H9 (cell line): ENCODE data around the gene MAP2K7. TPM values are rescaled to one million over a fixed set of nuclear protein-coding genes. Genes with fewer than 3 reads are reported as not detected.

Experiments
- DNase-seq: peaks from one replicate; pipeline ENCODE4 v3.0.0-alpha.2; 2017
- H2AFZ ChIP-seq: one replicate; pipeline ENCODE4 v1.6.1; 2013; ENCODE audit warnings: mild to moderate bottlenecking, low read length, control low read depth, moderate library complexity
- H2AK5ac ChIP-seq: 2 replicates; pipeline ENCODE4 v1.6.1; 2013; ENCODE audit warnings: low read length, control low read depth, mixed read lengths; ENCODE audit not compliant: insufficient read length
- H2BK120ac ChIP-seq: one replicate; pipeline ENCODE4 v1.6.1; 2013; ENCODE audit warnings: low read depth, mild to moderate bottlenecking, low read length, control low read depth, inconsistent platforms; ENCODE audit not compliant: poor library complexity, severe bottlenecking
- H2BK12ac ChIP-seq: 2 replicates; pipeline ENCODE4 v1.6.1; 2013; ENCODE audit warnings: low read length, control low read depth, mixed read lengths, low read depth; ENCODE audit not compliant: insufficient read length
- H2BK15ac ChIP-seq: 2 replicates; pipeline ENCODE4 v1.6.1; 2013; ENCODE audit warnings: low read depth, low read length, control low read depth
- H2BK20ac ChIP-seq: one replicate; pipeline ENCODE4 v1.6.1; 2013; ENCODE audit warnings: low read depth, mild to moderate bottlenecking, low read length, control low read depth, inconsistent platforms; ENCODE audit not compliant: poor library complexity, severe bottlenecking
- H2BK5ac ChIP-seq: 2 replicates; pipeline ENCODE4 v1.6.1; 2013; ENCODE audit warnings: low read length, control low read depth, mixed read lengths; ENCODE audit not compliant: insufficient read length
- H3K14ac ChIP-seq: 2 replicates; pipeline ENCODE4 v1.6.1; 2013; ENCODE audit warnings: low read length, control low read depth; ENCODE audit not compliant: insufficient read depth
- H3K18ac ChIP-seq: 2 replicates; pipeline ENCODE4 v1.6.1; 2013; ENCODE audit warnings: low read depth, mild to moderate bottlenecking, mixed read lengths, low read length, control low read depth; ENCODE audit not compliant: insufficient read length
- H3K23ac ChIP-seq: 2 replicates; pipeline ENCODE4 v1.6.1; 2013; ENCODE audit warnings: low read length, control low read depth, mixed read lengths, low read depth; ENCODE audit not compliant: insufficient read length
- H3K23me2 ChIP-seq: 2 replicates; pipeline ENCODE4 v1.6.1; 2013; ENCODE audit warnings: low read depth, mild to moderate bottlenecking, mixed read lengths, low read length, control low read depth; ENCODE audit not compliant: insufficient read length, poor library complexity, severe bottlenecking
- H3K27ac ChIP-seq: 2 replicates; pipeline ENCODE4 v1.5.1; 2013; ENCODE audit warnings: low read length, control low read depth, mixed read lengths, low read depth; ENCODE audit not compliant: insufficient read length
- H3K27me3 ChIP-seq: 2 replicates; pipeline ENCODE4 v1.6.1; 2013; ENCODE audit warnings: low read length, control low read depth, inconsistent platforms; ENCODE audit not compliant: insufficient read depth
- H3K4ac ChIP-seq: 2 replicates; pipeline ENCODE4 v1.6.1; 2013; ENCODE audit warnings: low read depth, mild to moderate bottlenecking, control low read depth, inconsistent platforms, low read length, moderate library complexity
- H3K4me1 ChIP-seq: 2 replicates; pipeline ENCODE4 v1.6.1; 2013; ENCODE audit warnings: low read length, control low read depth, inconsistent platforms; ENCODE audit not compliant: insufficient read depth
- H3K4me2 ChIP-seq: 2 replicates; pipeline ENCODE4 v1.6.1; 2013; ENCODE audit warnings: low read length, control low read depth, mixed read lengths; ENCODE audit not compliant: insufficient read length, insufficient read depth
- H3K56ac ChIP-seq: 2 replicates; pipeline ENCODE4 v1.6.1; 2013; ENCODE audit warnings: low read depth, mild to moderate bottlenecking, mixed read lengths, low read length, control low read depth; ENCODE audit not compliant: insufficient read length
- H3K79me1 ChIP-seq: 2 replicates; pipeline ENCODE4 v1.6.1; 2013; ENCODE audit warnings: low read depth, mild to moderate bottlenecking, moderate library complexity, low read length, control low read depth, inconsistent platforms; ENCODE audit not compliant: insufficient read depth, poor library complexity, severe bottlenecking
- H3K79me2 ChIP-seq: 2 replicates; pipeline ENCODE4 v1.6.1; 2013; ENCODE audit warnings: low read length, control low read depth, inconsistent platforms; ENCODE audit not compliant: insufficient read depth
- H3K9ac ChIP-seq: 2 replicates; pipeline ENCODE4 v1.6.1; 2013; ENCODE audit warnings: low read length, control low read depth, mixed read lengths; ENCODE audit not compliant: insufficient read length; ENCODE audit errors: extremely low read depth
- H3K9me3 ChIP-seq: one replicate; pipeline ENCODE4 v1.6.1; 2013; ENCODE audit warnings: low read depth, low read length, inconsistent platforms; ENCODE audit not compliant: control insufficient read depth
- H3T11ph ChIP-seq: one replicate; pipeline ENCODE4 v1.6.1; 2013; ENCODE audit warnings: mild to moderate bottlenecking, low read length, control low read depth, inconsistent platforms
- H4K20me1 ChIP-seq: one replicate; pipeline ENCODE4 v1.6.1; 2013; ENCODE audit not compliant: control insufficient read depth, insufficient read length, insufficient read depth
- H4K5ac ChIP-seq: 2 replicates; pipeline ENCODE4 v1.6.1; 2013; ENCODE audit warnings: low read depth, mild to moderate bottlenecking, mixed read lengths, low read length, control low read depth; ENCODE audit not compliant: insufficient read length
- H4K8ac ChIP-seq: replicated peaks from 2 replicates; pipeline ENCODE4 v1.6.1; 2013; ENCODE audit warnings: low read length, control low read depth, mixed read lengths, low read depth; ENCODE audit not compliant: insufficient read length
- H4K91ac ChIP-seq: 2 replicates; pipeline ENCODE4 v1.6.1; 2013; ENCODE audit warnings: low read depth, mild to moderate bottlenecking, moderate library complexity, mixed read lengths, low read length, control low read depth; ENCODE audit not compliant: insufficient read length
- H3K27ac Mint-ChIP-seq, 3 experiments: 2 replicates in 2 of 3; 3 replicates in 1 of 3; pipeline ENCODE4 v1.8.0; 2020 to 2021; ENCODE audit warnings: mixed read lengths in 3 of 3, mild to moderate bottlenecking in 1 of 3, moderate library complexity in 1 of 3
- H3K27me3 Mint-ChIP-seq: 2 replicates; pipeline ENCODE4 v1.8.0; 2021; ENCODE audit warnings: low read depth, mild to moderate bottlenecking, moderate library complexity, mixed read lengths
- H3K36me3 Mint-ChIP-seq, 3 experiments: 2 replicates in 2 of 3; 3 replicates in 1 of 3; pipeline ENCODE4 v1.8.0; 2020 to 2021; ENCODE audit warnings: low read depth in 3 of 3, mixed read lengths in 3 of 3; ENCODE audit not compliant: insufficient read depth in 1 of 3
- H3K4me1 Mint-ChIP-seq, 2 experiments: 2 replicates each; pipeline ENCODE4 v1.8.0; 2020; ENCODE audit warnings: mixed read lengths in 2 of 2
- H3K4me3 Mint-ChIP-seq, 2 experiments: 2 replicates in 1 of 2; 3 replicates in 1 of 2; pipeline ENCODE4 v1.8.0; 2020 to 2021; ENCODE audit warnings: mild to moderate bottlenecking in 2 of 2, mixed read lengths in 2 of 2, moderate library complexity in 1 of 2
- H3K9me3 Mint-ChIP-seq, 2 experiments: 2 replicates in 1 of 2; 3 replicates in 1 of 2; pipeline ENCODE4 v1.8.0; 2020; ENCODE audit warnings: mild to moderate bottlenecking in 2 of 2, mixed read lengths in 2 of 2, moderate library complexity in 1 of 2
- WGBS: extraction: QIAGEN DNeasy Blood & Tissue Kit; methylation state at CpG from one replicate; pipeline ENCODE4 v1.1.7; 2013; ENCODE audit warnings: missing lambda C conversion rate, low lambda C conversion rate, mixed read lengths; ENCODE audit not compliant: insufficient read length; ENCODE audit errors: extremely low coverage; 5-methylcytosine and 5-hydroxymethylcytosine counted together
- total RNA-seq: library from RNA; stranded (reverse); gene quantifications from 2 replicates; pipeline ENCODE4 v1.2.1, GENCODE V29; 2021
- TF ChIP-seq, protein P1 (sequence below): fragments of 200-600 bp; sonication (generic); conservative IDR thresholded peaks from 3 replicates; pipeline ENCODE4 v1.8.0; 2021; ENCODE audit warnings: antibody characterized with exemption, mild to moderate bottlenecking

MAP2K7 gene
- total RNA-seq, 1 experiment from 2014 or later: 48.1 TPM

DNA sequence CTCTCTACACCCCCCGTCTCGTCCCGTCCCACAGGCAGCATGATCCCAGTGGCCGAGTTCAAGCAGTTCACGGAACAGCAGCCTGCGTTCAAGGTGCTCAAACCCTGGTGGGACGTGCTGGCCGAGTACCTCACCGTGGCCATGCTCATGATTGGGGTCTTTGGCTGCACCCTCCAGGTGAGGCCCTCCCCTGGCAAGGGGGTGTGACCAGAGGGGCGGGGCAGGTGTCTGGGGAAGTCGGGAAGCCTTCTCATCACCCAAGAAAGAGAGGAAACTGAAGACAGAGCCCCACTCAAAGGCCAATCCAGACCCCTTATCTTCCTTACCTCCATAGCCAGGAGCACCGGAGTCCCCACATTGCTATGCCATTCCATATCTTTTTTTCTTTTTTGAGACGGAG, 8.1 kb upstream of the MAP2K7 start:
- Mint-ChIP-seq H3K4me1 (peaks cover 0 to 6% of the 10 kb centered on the region in 2 experiments; a peak in 2 of 4 replicates), H3K36me3 (peaks cover 7 to 13% (median 11%) of the 10 kb centered on the region in 3 experiments; a peak in 6 of 7 replicates), H3K9me3 (no peaks in the 10 kb centered on the region), H3K4me3 (no peak overlapping the region), H3K27ac (no peak overlapping the region), H3K27me3 (peaks cover 2% of the 10 kb centered on the region)
- Histone ChIP-seq H3K23ac (no peak overlapping the region), H4K91ac (no peak overlapping the region), H2BK12ac (no peak overlapping the region), H3K23me2 (no peaks in the 10 kb centered on the region), H3K14ac (no peak overlapping the region), H2BK20ac (no peak overlapping the region), H3K56ac (no peak overlapping the region), H4K8ac (no peak overlapping the region), H3K79me1 (no peaks in the 10 kb centered on the region), H2BK5ac (no peak overlapping the region), H3K9me3 (no peaks in the 10 kb centered on the region), H2BK120ac (no peak overlapping the region), H3K27me3 (no peaks in the 10 kb centered on the region), H2AK5ac (no peak overlapping the region), H3K27ac (no peak overlapping the region), H2BK15ac (no peak overlapping the region), H3K4me2 (no peak overlapping the region), H3K4me1 (no peaks in the 10 kb centered on the region), H3K4ac (no peak overlapping the region), H3K79me2 (no peaks in the 10 kb centered on the region; the same call in 1 of the 2 replicates), H3K9ac (no peak overlapping the region), H4K20me1 (no peaks in the 10 kb centered on the region), H2AFZ (no peak overlapping the region), H3T11ph (no peak overlapping the region), H3K18ac (no peak overlapping the region), H4K5ac (no peak overlapping the region)
- DNase-seq: no peak
- WGBS: no CpG with 5 or more reads among the region's 13 CpGs
- TF ChIP-seq, protein P1, sequence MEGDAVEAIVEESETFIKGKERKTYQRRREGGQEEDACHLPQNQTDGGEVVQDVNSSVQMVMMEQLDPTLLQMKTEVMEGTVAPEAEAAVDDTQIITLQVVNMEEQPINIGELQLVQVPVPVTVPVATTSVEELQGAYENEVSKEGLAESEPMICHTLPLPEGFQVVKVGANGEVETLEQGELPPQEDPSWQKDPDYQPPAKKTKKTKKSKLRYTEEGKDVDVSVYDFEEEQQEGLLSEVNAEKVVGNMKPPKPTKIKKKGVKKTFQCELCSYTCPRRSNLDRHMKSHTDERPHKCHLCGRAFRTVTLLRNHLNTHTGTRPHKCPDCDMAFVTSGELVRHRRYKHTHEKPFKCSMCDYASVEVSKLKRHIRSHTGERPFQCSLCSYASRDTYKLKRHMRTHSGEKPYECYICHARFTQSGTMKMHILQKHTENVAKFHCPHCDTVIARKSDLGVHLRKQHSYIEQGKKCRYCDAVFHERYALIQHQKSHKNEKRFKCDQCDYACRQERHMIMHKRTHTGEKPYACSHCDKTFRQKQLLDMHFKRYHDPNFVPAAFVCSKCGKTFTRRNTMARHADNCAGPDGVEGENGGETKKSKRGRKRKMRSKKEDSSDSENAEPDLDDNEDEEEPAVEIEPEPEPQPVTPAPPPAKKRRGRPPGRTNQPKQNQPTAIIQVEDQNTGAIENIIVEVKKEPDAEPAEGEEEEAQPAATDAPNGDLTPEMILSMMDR: no peak
